ENCODE results near the gene ID1. TPM values are rescaled to one million over a fixed set of nuclear protein-coding genes. Genes with fewer than 3 reads are reported as not detected.

The ID1 gene
- total and polyA plus RNA-seq, 2 of the 13 experiments (the other 11 are each of a cell fraction or from before 2014, with no cell fraction given): 320 to 419 TPM

DNA sequence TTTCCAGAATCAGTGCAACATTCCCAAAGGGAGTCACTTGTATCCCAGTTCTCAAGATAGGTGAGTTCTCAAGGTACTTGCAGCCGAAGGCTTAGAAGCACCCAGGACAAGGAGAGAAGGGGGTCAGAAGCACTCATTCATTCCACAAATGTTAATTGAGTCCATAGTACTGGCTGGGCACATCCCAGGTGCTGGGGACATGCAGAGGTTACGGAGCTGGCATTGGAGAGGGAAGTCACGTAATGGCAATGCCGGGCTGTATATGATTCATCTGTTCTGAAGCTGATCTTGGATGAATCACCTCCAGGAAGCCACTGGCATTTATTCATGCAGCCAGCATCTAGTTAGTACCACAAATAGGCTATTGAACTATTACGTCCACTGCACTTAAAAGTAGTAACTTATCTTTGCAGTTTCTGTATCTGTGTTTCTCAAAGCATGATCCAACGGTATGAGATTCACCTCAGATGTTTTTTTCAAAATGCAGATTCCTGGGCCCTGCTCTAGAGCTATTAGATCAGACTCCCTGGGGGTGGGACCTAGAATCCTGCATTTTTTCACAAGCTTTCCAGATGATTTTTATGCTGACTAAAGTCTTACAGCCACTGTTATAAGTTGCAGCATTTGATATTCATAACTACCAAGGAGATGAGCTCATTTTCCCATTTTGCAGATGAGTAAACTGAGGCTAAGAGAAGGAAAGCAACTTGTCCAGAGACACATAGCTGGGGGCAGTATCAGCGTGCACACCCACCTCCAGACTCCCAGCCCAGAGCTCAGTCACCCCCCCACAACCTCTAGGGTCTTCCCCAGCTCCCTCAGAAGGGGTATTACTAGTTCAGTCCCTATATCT lies 44.1 kb upstream of the ID1 start (continued):
- TF ChIP-seq, protein P1, sequence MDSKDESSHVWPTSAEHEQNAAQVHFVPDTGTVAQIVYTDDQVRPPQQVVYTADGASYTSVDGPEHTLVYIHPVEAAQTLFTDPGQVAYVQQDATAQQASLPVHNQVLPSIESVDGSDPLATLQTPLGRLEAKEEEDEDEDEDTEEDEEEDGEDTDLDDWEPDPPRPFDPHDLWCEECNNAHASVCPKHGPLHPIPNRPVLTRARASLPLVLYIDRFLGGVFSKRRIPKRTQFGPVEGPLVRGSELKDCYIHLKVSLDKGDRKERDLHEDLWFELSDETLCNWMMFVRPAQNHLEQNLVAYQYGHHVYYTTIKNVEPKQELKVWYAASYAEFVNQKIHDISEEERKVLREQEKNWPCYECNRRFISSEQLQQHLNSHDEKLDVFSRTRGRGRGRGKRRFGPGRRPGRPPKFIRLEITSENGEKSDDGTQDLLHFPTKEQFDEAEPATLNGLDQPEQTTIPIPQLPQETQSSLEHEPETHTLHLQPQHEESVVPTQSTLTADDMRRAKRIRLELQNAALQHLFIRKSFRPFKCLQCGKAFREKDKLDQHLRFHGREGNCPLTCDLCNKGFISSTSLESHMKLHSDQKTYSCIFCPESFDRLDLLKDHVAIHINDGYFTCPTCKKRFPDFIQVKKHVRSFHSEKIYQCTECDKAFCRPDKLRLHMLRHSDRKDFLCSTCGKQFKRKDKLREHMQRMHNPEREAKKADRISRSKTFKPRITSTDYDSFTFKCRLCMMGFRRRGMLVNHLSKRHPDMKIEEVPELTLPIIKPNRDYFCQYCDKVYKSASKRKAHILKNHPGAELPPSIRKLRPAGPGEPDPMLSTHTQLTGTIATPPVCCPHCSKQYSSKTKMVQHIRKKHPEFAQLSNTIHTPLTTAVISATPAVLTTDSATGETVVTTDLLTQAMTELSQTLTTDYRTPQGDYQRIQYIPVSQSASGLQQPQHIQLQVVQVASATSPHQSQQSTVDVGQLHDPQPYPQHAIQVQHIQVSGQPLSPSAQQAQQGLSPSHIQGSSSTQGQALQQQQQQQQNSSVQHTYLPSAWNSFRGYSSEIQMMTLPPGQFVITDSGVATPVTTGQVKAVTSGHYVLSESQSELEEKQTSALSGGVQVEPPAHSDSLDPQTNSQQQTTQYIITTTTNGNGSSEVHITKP (CRISPR knock-in tag; IDR thresholded peaks at IDR 0.05; ENCODE audit: low read depth): no peak
- peak; percentile 34 to 63; a peak in 3 of 4 replicates for TF ChIP-seq MAFK (conservative IDR thresholded peaks at IDR 0.05 in 1 of 2, IDR thresholded peaks at IDR 0.05 in 1 of 2; ENCODE audit: low read length in 2 of 2)
- TF ChIP-seq PAX8 (CRISPR knock-in tag; IDR thresholded peaks at IDR 0.05; ENCODE audit: borderline replicate concordance): no peak
- TF ChIP-seq, protein P2, sequence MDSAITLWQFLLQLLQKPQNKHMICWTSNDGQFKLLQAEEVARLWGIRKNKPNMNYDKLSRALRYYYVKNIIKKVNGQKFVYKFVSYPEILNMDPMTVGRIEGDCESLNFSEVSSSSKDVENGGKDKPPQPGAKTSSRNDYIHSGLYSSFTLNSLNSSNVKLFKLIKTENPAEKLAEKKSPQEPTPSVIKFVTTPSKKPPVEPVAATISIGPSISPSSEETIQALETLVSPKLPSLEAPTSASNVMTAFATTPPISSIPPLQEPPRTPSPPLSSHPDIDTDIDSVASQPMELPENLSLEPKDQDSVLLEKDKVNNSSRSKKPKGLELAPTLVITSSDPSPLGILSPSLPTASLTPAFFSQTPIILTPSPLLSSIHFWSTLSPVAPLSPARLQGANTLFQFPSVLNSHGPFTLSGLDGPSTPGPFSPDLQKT (CRISPR knock-in tag; IDR thresholded peaks at IDR 0.05; ENCODE audit: borderline replicate concordance): no peak
- no peak for TF ChIP-seq MAFG (CRISPR knock-in tag; IDR thresholded peaks at IDR 0.05)
- TF ChIP-seq ZMYM4 (CRISPR knock-in tag; IDR thresholded peaks at IDR 0.05): no peak
- no peak for TF ChIP-seq ZNF136 (CRISPR knock-in tag; IDR thresholded peaks at IDR 0.05; ENCODE audit: low read depth)
- no peak for TF ChIP-seq ZNF563 (CRISPR knock-in tag; IDR thresholded peaks at IDR 0.05)
- TF ChIP-seq TMF1 (CRISPR knock-in tag; IDR thresholded peaks at IDR 0.05; ENCODE audit: low read depth): no peak
- no peak for TF ChIP-seq ZNF564 (CRISPR knock-in tag; IDR thresholded peaks at IDR 0.05)
- no peak for TF ChIP-seq GATA4 (IDR thresholded peaks at IDR 0.05; ENCODE audit: borderline replicate concordance, low read depth)
- peak; percentile 88 for TF ChIP-seq RBM22 (optimal IDR thresholded peaks at IDR 0.05; ENCODE audit: low read length)
- TF ChIP-seq ZNF629 (CRISPR knock-in tag; conservative IDR thresholded peaks at IDR 0.05): peak; percentile 92
- TF ChIP-seq, protein P3, sequence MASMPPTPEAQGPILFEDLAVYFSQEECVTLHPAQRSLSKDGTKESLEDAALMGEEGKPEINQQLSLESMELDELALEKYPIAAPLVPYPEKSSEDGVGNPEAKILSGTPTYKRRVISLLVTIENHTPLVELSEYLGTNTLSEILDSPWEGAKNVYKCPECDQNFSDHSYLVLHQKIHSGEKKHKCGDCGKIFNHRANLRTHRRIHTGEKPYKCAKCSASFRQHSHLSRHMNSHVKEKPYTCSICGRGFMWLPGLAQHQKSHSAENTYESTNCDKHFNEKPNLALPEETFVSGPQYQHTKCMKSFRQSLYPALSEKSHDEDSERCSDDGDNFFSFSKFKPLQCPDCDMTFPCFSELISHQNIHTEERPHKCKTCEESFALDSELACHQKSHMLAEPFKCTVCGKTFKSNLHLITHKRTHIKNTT (CRISPR knock-in tag; IDR thresholded peaks at IDR 0.05): no peak
- 0 out of 2 replicates have a peak, but pooled peaks have one; percentile 29 for TF ChIP-seq NFATC3 (CRISPR knock-in tag; IDR thresholded peaks at IDR 0.05)
- TF ChIP-seq TBP (CRISPR knock-in tag; IDR thresholded peaks at IDR 0.05): no peak
- no peak for TF ChIP-seq ZEB1 (IDR thresholded peaks at IDR 0.05; ENCODE audit: insufficient replicate concordance, low read depth)
- no peak for TF ChIP-seq ZNF577 (CRISPR knock-in tag; IDR thresholded peaks at IDR 0.05; ENCODE audit: borderline replicate concordance, low read depth)
- TF ChIP-seq FOXK1 (CRISPR knock-in tag; IDR thresholded peaks at IDR 0.05; ENCODE audit: borderline replicate concordance, low read depth): no peak
- no peak for TF ChIP-seq MIXL1 (CRISPR knock-in tag; IDR thresholded peaks at IDR 0.05)

Measured in HepG2 (cell line).